Measurements from ENCODE around the gene ITGB3BP.

GRCh38 chr1:63547621-63548294 lies 24.7 kb upstream of the ITGB3BP start:
- TF ChIP-seq CTCF (IDR thresholded peaks at IDR 0.05; ENCODE audit: poor library complexity): no peak
- no peak for TF ChIP-seq EZH2phosphoT487 (IDR thresholded peaks at IDR 0.05; ENCODE audit: low read depth, severe bottlenecking, unreplicated experiment)
